ENCODE measurements around the gene OR6K2.

The OR6K2 gene

GRCh38 chr1:158686111-158687009 lies 14.1 kb downstream of the OR6K2 start, which contains the start of gene SPTA1:
TSS of gene SPTA1 (minus strand) at chr1:158686715. CDS start at chr1:158686517, 198 bp downstream.
- no peak within 1 kb of the TSS for H3K27ac ChIP-seq (ENCODE audit: extremely low read depth, low read depth, low read length)
- CTCF ChIA-PET: no interaction called here
- no peaks in the 10 kb centered on the region for H3K36me3 ChIP-seq (ENCODE audit: control insufficient read depth in 2 of 2, insufficient read depth in 1 of 2, low read length in 2 of 2)
- no peaks in the 10 kb centered on the region for H3K9me3 ChIP-seq (ENCODE audit: control insufficient read depth, insufficient read depth, low read depth, low read length)
- H3K4me1 ChIP-seq (ENCODE audit: control insufficient read depth, insufficient read depth, low read length): no peaks in the 10 kb centered on the region
- POLR2A ChIA-PET: no interaction called here
- no peak within 1 kb of the TSS for H3K4me3 ChIP-seq (ENCODE audit: low read depth, low read length)
- no peak for TF ChIP-seq GLIS1 (tag by site-specific recombination; IDR thresholded peaks at IDR 0.05)
- TF ChIP-seq ZNF629 (tag by site-specific recombination; IDR thresholded peaks at IDR 0.05): no peak
- no peak for TF ChIP-seq ZNF366 (tag by site-specific recombination; conservative IDR thresholded peaks at IDR 0.05)
- no peak for TF ChIP-seq ZNF449 (tag by site-specific recombination; IDR thresholded peaks at IDR 0.05)
- TF ChIP-seq ZNF785 (tag by site-specific recombination; IDR thresholded peaks at IDR 0.05): no peak
- TF ChIP-seq ZNF701 (tag by site-specific recombination; IDR thresholded peaks at IDR 0.05): no peak
- no peak for TF ChIP-seq ZNF416 (tag by site-specific recombination; IDR thresholded peaks at IDR 0.05)
- TF ChIP-seq SCRT2 (tag by site-specific recombination; IDR thresholded peaks at IDR 0.05): no peak
- no peak for TF ChIP-seq ZNF362 (tag by site-specific recombination; IDR thresholded peaks at IDR 0.05)
- TF ChIP-seq ZBTB44 (tag by site-specific recombination; IDR thresholded peaks at IDR 0.05): no peak
- no peak for TF ChIP-seq ZNF214 (tag by site-specific recombination; IDR thresholded peaks at IDR 0.05; ENCODE audit: borderline replicate concordance)
- no peak for TF ChIP-seq ZNF660 (tag by site-specific recombination; IDR thresholded peaks at IDR 0.05)

GRCh38 chr1:158685085-158685484 lies 15.4 kb downstream of the OR6K2 start:
- ChIA-PET POLR2A (no interaction called here), CTCF (no interaction called here)
- Histone ChIP-seq H3K36me3 (ENCODE audit: control insufficient read depth in 2 of 2, insufficient read depth in 1 of 2, low read length in 2 of 2) (no peaks in the 10 kb centered on the region), H3K27ac (ENCODE audit: extremely low read depth, low read depth, low read length) (no peak overlapping the region), H3K4me3 (ENCODE audit: low read depth, low read length) (no peak overlapping the region), H3K4me1 (ENCODE audit: control insufficient read depth, insufficient read depth, low read length) (no peaks in the 10 kb centered on the region), H3K9me3 (ENCODE audit: control insufficient read depth, insufficient read depth, low read depth, low read length) (no peaks in the 10 kb centered on the region)
- TF ChIP-seq ZSCAN4 (tag by site-specific recombination; IDR thresholded peaks at IDR 0.05): no peak
- TF ChIP-seq ZNF221 (tag by site-specific recombination; IDR thresholded peaks at IDR 0.05; ENCODE audit: borderline replicate concordance): no peak
- TF ChIP-seq ZNF19 (tag by site-specific recombination; IDR thresholded peaks at IDR 0.05; ENCODE audit: low read depth): no peak
- TF ChIP-seq ZBTB6 (tag by site-specific recombination; IDR thresholded peaks at IDR 0.05): no peak
- no peak for TF ChIP-seq PRDM10 (tag by site-specific recombination; IDR thresholded peaks at IDR 0.05)
- TF ChIP-seq ZNF707 (tag by site-specific recombination; IDR thresholded peaks at IDR 0.05): no peak
- TF ChIP-seq ZNF660 (tag by site-specific recombination; IDR thresholded peaks at IDR 0.05): no peak
- no peak for TF ChIP-seq ZNF747 (tag by site-specific recombination; IDR thresholded peaks at IDR 0.05)
- no peak for TF ChIP-seq ZNF664 (tag by site-specific recombination; IDR thresholded peaks at IDR 0.05)
- no peak for TF ChIP-seq ZNF175 (tag by site-specific recombination; IDR thresholded peaks at IDR 0.05)
